ENCODE measurements around the gene CMIP.

- no peak for TF ChIP-seq EZH2 (IDR thresholded peaks at IDR 0.05)
- TF ChIP-seq CTCF (IDR thresholded peaks at IDR 0.05): no peak
- TF ChIP-seq EZH2phosphoT487 (IDR thresholded peaks at IDR 0.05): no peak
These were observed 145.5 kb downstream of the CMIP start for GRCh38 chr16:81589975-81590650.

Measured in neural progenitor cell (in vitro differentiated cells).